ENCODE measurements around the gene COX11.

DNA sequence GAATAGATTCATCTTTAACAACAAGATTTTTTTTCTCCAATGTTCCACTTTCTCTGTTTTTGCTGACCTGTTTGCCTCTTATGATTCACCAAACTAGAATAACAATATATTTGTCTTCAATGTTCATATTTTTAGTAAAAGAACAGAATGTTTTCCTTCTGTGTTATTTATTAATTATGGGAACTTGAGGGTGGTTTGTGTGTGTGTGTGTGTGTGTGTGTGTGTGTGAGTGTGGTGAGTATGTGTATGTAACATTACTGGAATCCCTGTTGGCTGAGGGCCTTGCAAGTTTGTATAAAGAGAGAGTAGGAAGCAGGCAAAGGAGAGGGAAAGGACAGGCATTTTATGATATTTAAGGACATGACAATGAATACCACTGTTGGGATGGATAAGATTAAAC lies 13.9 kb upstream of the COX11 start:
- TF ChIP-seq, protein P1, sequence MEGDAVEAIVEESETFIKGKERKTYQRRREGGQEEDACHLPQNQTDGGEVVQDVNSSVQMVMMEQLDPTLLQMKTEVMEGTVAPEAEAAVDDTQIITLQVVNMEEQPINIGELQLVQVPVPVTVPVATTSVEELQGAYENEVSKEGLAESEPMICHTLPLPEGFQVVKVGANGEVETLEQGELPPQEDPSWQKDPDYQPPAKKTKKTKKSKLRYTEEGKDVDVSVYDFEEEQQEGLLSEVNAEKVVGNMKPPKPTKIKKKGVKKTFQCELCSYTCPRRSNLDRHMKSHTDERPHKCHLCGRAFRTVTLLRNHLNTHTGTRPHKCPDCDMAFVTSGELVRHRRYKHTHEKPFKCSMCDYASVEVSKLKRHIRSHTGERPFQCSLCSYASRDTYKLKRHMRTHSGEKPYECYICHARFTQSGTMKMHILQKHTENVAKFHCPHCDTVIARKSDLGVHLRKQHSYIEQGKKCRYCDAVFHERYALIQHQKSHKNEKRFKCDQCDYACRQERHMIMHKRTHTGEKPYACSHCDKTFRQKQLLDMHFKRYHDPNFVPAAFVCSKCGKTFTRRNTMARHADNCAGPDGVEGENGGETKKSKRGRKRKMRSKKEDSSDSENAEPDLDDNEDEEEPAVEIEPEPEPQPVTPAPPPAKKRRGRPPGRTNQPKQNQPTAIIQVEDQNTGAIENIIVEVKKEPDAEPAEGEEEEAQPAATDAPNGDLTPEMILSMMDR (conservative IDR thresholded peaks at IDR 0.05 in 1 of 2, IDR thresholded peaks at IDR 0.05 in 1 of 2; ENCODE audit: low read depth in 1 of 2, low read length in 2 of 2) = no peak
- no peak for TF ChIP-seq EZH2 (IDR thresholded peaks at IDR 0.05; ENCODE audit: low read length, missing control alignments)

Data from fibroblast of lung (primary cell).